ENCODE results near the gene ITGB5. TPM values are rescaled to one million over a fixed set of nuclear protein-coding genes. Genes with fewer than 3 reads are reported as not detected.
A peak's percentile ranks its signal among the peaks of the same experiment; 100 is the strongest.

ITGB5 gene
- total RNA-seq: 141 and 150 TPM in 2 replicates

- DNase-seq (ENCODE audit: low read depth) (peak; percentile 55), FAIRE-seq (no peak)
- no peak for TF ChIP-seq CTCF (IDR thresholded peaks at IDR 0.05; ENCODE audit: insufficient read depth, low read length, severe bottlenecking)
These were observed at the start of gene ITGB5 for GRCh38 chr3:124887177-124887931. Gene ITGB5 (minus strand): TSS chr3:124887365. CDS start chr3:124887000, 365 bp downstream.

GRCh38 chr3:124935794-124936542, 48.8 kb upstream of the ITGB5 start:
- no peak for DNase-seq (ENCODE audit: low read depth)
- no peak for FAIRE-seq
- Histone ChIP-seq H3K27me3 (ENCODE audit: control insufficient read depth, insufficient read depth, low read length) (no peaks in the 10 kb centered on the region), H3K36me3 (ENCODE audit: control insufficient read depth, insufficient read depth, low read length) (no peaks in the 10 kb centered on the region), H3K4me3 (ENCODE audit: low read depth, low read length) (no peak overlapping the region)
- no peak for TF ChIP-seq CTCF (IDR thresholded peaks at IDR 0.05; ENCODE audit: insufficient read depth, low read length, severe bottlenecking)

More at GRCh38 chr3:124887177-124887931, at the start of gene ITGB5:
- no peaks in the 10 kb centered on the region for H3K27me3 ChIP-seq (ENCODE audit: control insufficient read depth, insufficient read depth, low read length)
- H3K36me3 ChIP-seq (ENCODE audit: control insufficient read depth, insufficient read depth, low read length): no peaks in the 10 kb centered on the region
- peak within 1 kb of the TSS; percentile 66 for H3K4me3 ChIP-seq (ENCODE audit: low read depth, low read length)

GRCh38 chr3:124935264-124935663, 48.1 kb upstream of the ITGB5 start:
- Histone ChIP-seq H3K27me3 (ENCODE audit: control insufficient read depth, insufficient read depth, low read length) (no peaks in the 10 kb centered on the region), H3K4me3 (ENCODE audit: low read depth, low read length) (no peak overlapping the region), H3K36me3 (ENCODE audit: control insufficient read depth, insufficient read depth, low read length) (no peaks in the 10 kb centered on the region)
- FAIRE-seq (no peak), DNase-seq (ENCODE audit: low read depth) (no peak)
- TF ChIP-seq CTCF (IDR thresholded peaks at IDR 0.05; ENCODE audit: insufficient read depth, low read length, severe bottlenecking): no peak

- TF ChIP-seq CTCF (IDR thresholded peaks at IDR 0.05; ENCODE audit: insufficient read depth, low read length, severe bottlenecking): no peak
- H3K36me3 ChIP-seq (ENCODE audit: control insufficient read depth, insufficient read depth, low read length): no peaks in the 10 kb centered on the region
- DNase-seq (ENCODE audit: low read depth) (no peak), FAIRE-seq (no peak)
- H3K27me3 ChIP-seq (ENCODE audit: control insufficient read depth, insufficient read depth, low read length): no peaks in the 10 kb centered on the region
- H3K4me3 ChIP-seq (ENCODE audit: low read depth, low read length): no peak within 1 kb of the TSS
These were observed 47.4 kb upstream of the ITGB5 start, which contains the start of gene MUC13 for GRCh38 chr3:124934577-124934976. Gene MUC13 (minus strand): TSS chr3:124934751. CDS start chr3:124934712, 39 bp downstream.

GRCh38 chr3:124928333-124929202, 41.4 kb upstream of the ITGB5 start:
- DNase-seq (ENCODE audit: low read depth): peak; percentile 60
- Histone ChIP-seq H3K4me3 (ENCODE audit: low read depth, low read length) (no peak overlapping the region), H3K36me3 (ENCODE audit: control insufficient read depth, insufficient read depth, low read length) (no peaks in the 10 kb centered on the region), H3K27me3 (ENCODE audit: control insufficient read depth, insufficient read depth, low read length) (peaks cover 6% of the 10 kb centered on the region)
- no peak for FAIRE-seq
- TF ChIP-seq CTCF (IDR thresholded peaks at IDR 0.05; ENCODE audit: insufficient read depth, low read length, severe bottlenecking): peak; percentile 64

All from bronchial epithelial cell (primary cell).